Suppressor macrophage treated with lipopolysaccharide for 1 hour (primary cell): ENCODE measurements around the gene UBA52.
"Not testable (repeated sequence)": the region's sequence is repeated elsewhere in the genome, so short reads cannot be mapped to it uniquely, and the experiment has no call there.

Experiments
- DNase-seq, 3 donors: peaks; one replicate each; pipeline ENCODE4 v3.0.0-alpha.2; 2020 to 2022

The UBA52 gene

DNA sequence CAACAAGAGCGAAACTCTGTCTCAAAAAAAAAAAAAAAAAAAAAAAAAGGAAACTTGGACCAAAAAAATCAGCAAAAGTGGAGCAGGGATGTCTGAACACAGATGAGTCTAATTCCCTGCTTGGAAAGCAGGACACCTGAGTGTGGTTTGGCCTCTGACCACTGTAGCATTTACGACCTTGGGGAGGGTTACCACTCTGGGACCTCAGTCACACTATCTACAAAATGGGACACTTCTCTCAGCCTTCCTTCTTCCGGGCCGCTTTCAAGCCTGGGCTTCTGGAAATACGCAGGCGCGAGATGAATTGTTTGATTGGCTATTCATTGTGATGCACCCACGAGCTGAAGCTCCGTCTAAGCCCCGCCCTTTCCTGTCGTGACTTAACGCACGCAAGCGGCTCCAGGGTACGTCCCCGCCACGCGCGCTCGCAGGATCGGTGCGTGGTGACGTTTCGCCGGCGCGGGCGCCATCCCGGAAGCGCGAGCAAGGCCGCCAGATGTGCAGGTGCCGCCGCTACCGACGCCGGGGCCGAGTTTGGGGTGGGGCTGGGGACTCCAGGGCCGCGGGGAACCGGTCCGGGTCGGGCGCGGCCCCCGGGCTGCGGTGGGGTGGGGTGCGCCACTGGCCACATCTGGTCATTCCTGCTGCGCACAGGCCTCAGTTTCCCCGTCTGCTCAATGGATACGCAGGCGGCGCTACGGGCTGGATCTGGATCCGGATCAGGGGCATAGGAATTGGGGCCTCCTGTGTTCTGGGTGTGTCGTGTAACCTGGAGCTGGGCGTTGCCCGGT lies 14.1 kb upstream of the UBA52 start, which contains the start of gene KXD1:
TSS of gene KXD1 (plus strand) at position 460 of the 791 bp plus-strand sequence. CDS start 4,187 bp downstream, outside the sequence.
- peak; percentile 98 to 99 (median 99) for DNase-seq

DNA sequence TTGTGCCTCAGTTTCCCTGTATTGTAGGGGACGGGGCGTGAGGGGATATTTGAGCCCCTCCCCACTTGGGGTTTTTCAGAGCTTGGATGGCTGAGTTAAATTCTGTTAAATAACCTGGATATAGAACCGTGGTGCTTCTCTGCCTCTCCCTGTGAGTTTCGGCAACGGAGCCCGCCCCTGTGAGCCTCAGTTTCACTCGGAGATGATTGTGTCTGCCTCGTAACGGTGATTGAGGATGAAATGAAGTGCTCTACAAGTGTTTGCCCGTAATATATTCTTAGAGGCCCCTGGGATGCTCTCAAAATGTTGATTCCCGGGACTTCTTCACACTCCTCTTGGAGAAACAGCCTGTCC lies 13.5 kb upstream of the UBA52 start:
- DNase-seq, result peak in 2 of 3 donors; percentile 7

DNA sequence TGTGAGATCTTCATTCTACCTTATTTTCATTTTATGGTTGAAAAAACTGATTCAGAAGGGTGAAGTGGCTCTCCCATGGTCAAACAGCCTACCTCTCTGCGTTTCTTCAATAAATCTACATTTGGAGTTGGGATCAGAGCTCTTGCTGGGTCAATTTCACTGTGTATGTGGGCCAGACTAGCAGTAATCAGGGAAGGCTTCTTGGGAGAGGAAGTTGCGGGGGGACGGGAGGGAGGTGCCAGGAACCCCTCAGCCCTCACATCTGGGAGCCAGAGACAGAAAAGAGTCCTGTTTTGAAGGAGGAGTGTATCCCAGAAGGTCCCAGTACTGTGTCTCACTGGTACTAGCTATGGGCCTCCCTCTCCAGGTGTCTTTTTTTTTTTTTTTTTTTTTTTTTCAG lies 13.1 kb upstream of the UBA52 start:
- peak; percentile 24 to 47 (median 26) for DNase-seq

DNA sequence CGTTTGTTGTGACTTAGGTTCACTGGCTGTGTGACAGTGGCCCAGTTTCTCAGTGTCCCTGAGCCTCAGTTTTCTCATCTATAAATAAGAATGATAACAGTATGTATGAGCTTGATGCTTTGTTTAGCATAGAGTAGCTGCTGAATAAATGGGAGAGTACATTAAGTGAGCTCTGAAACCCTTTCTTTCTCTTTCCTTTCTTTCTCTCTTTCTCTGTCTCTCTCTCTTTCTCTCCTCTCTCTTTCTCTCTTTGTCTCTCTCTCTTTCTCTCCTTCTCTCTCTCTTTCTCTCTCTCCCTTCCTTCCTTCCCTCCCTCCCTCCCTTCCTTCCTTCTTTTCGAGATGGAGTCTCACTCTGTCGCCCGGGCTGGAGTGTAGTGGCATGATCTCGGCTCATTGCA lies 12.0 kb upstream of the UBA52 start:
- no peak for DNase-seq

DNA sequence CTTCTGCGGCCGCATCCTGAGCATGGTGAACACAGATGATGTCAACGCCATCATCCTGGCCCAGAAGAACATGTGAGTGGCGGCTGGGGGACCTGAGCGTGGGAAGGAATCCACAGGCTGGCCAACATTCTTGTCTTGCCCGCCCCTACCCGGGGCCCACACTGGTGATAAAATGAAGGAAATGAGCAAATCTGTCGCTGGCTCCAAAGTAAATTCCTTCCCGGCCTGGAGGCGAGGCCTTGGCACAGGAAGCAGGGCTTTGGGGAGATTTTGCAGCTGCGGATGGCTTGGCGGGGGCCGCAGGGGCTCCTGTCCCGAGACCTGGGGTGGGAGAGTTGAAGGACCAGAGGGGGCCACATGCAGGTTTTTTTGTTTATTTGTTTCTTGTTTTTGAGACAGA lies 9.6 kb upstream of the UBA52 start:
- no peak for DNase-seq

DNA sequence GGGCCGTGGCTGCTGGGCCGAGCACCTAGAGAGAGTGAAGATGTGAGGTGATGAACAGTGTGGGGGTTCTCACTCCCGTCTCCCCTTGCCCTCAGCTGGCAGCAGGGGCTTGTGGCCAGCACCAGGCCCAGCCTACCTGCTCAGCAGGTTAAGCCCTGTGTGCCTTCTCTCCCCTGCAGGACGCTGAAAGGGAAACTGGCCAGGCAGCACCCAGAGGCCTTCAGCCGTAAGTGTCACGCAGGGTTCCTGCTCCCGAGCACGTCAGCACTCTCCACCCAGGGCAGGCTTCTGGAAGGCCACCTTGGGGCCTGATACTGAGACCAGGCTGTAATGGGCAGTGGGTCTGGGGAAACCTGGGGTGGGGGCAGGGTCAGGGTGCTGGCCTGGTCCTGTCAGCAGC lies 4.7 kb upstream of the UBA52 start:
- no peak for DNase-seq

DNA sequence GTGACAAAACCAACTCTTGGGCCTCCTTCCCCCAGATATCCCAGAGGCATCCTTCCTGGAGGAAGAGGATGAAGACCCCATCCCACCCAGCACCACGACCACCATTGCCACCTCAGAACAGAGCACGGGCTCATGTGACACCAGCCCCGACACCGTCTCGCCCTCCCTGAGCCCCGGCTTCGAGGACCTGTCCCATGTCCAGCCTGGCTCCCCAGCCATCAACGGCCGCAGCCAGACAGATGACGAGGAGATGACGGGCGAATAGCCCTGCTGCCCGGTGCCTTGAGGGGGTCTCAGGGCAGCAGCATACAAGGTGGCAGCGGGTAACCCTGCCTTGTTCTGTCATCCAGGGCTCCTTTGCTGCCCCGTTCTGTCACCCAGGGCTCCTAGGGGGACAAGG lies 3.3 kb upstream of the UBA52 start:
- no peak for DNase-seq

DNA sequence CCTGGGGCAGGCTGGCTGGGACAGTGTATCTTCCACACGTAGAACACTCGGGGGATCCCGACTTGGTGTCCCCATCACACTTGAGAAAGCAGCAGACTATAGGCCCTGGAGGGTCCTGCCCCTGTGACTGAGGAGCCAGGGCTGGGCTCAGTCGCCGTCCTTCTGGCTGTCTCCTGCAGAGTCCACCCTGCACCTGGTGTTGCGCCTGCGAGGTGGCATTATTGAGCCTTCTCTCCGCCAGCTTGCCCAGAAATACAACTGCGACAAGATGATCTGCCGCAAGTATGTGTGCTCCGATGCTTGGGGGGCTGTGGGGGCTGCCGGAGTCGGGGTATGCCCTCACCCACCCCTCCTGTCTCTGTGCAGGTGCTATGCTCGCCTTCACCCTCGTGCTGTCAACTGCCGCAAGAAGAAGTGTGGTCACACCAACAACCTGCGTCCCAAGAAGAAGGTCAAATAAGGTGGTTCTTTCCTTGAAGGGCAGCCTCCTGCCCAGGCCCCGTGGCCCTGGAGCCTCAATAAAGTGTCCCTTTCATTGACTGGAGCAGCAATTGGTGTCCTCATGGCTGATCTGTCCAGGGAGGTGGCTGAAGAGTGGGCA lies 3.1 kb downstream of the UBA52 start:
- DNase-seq, result no peak

DNA sequence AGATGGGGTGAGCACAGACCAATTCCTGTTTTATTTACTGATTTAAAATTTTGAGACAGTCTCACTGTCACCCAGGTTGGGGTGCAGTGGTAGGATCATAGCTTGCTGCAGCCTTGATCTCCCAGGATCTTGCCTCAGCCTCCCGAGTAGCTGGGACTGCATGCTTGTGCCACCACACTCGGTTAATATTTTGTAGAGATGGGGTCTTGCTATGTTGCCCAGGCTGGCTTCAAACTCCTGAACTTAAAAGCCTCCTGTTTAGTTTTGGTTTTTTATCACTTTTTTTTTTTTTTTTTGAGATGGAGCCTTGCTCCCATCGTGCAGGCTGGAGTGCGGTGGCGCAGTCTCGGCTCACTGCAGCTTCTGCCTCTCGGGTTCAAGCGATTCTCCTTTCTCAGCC lies 4.7 kb downstream of the UBA52 start:
- no peak for DNase-seq

DNA sequence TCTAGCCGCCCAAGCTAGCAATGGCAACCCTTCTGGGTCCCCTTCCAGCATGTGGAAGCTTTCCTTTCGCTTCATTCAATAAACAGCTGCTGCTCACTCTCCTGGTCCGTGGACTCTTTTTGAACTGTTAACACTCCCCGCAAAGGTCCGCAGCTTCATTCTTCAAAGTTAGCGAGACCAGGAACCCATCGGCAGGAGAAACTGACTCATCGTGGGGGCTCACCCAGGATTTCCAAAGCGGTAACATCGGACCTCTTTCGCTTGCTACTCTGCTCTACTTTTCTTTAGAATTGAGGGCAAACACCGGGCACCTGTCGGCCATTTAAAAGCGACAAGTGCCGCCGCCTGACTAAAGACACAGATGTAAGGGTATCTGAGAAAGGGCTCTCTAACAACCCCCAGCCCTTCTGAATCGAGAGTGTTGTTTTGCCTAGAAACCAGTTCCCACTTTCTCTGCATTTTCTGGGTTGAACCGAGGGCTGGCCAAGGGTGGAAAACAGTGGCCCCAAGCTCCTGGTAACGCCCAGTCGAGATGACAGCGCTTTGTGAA lies 5.8 kb downstream of the UBA52 start:
- DNase-seq, result no peak

DNA sequence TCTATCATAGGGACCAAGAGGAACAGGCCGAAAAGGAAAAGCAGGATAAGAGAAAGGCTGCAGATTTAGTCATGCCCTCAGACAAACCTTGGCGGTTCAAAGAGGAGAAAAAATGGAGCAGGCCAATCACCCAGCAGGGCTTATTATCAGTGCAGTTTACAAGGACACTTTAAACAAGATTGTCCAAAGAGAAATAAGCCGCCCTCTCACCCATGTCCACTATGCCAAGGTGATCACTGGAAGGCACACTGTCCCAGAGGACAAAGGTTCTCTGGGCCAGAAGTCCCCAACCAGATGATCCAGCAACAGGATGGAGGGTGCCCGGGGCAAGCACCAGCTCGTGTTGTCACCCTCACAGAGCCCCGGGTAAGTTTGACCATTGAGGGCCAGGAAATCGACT lies 8.7 kb downstream of the UBA52 start:
- no peak for DNase-seq

DNA sequence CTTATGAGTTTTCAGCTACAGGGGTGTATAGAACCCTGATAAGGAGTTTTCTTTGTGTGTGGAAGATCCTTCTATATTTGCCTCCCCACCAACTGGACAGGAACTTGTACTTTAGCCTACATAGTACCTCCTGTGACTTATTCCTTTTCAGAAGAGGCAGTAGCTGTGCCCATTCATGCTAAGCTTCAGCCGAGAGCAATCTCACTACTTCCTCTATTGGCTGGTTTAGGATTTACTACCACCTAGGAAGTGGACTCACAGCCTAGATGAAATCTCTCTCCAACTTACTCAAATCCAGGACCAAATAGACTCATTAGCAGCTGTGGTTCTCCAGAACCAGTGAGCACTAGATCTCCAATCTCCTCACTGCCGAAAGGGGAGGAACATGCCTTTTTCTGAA lies 14.6 kb downstream of the UBA52 start:
- peak; percentile 59 to 72 (median 72) for DNase-seq

DNA sequence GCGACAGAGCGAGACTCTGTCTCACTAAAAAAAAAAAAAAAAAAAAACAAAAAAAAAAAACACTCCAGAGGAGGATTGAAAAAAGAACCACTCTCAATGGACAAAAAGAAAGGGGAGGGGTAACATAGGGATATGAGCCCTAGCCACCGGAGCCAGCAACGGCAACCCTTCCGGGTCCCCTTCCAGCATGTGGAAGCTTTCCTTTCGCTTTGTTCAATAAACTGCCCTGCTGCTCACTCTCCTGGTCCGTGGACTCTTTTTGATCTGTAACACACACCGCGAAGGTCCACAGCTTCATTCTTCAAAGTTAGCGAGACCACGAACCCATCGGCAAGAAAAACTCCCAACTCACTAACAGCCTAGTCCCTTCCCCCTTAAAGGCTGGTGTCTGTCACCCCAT lies 15.9 kb downstream of the UBA52 start:
- DNase-seq, result no peak

DNA sequence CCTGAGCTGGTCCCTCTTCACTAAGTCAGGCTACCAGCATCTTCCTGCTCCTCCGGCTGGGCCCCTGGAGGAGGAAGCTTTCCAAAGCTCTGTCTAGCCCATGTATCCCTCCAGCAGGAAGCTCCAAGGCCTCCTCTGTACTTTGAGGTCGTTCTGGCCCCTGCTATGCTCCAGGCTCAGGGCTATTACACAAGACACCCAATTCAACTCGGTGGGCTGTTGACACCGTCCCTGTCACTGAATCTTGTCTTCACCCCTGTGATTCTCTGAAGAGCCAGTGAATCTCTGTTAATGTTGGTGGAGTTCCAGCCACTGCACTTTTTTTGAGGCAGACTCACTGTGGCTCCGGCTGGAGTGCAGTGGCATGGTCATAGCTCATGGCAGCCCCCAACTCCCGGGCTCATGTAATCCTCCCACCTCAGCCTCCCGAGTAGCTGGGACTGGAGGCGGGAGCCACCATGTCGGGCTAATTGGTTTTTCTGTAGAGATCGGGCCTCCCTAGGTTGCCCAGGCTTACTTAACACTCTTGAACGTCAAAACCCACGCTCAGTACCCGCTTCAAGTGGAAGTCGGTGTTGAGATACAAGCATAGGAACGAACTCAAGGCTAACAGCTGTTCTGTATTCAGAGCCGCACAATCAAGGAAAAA lies 16.4 kb downstream of the UBA52 start:
- DNase-seq, result peak in 1 of 3 donors; percentile 36

DNA sequence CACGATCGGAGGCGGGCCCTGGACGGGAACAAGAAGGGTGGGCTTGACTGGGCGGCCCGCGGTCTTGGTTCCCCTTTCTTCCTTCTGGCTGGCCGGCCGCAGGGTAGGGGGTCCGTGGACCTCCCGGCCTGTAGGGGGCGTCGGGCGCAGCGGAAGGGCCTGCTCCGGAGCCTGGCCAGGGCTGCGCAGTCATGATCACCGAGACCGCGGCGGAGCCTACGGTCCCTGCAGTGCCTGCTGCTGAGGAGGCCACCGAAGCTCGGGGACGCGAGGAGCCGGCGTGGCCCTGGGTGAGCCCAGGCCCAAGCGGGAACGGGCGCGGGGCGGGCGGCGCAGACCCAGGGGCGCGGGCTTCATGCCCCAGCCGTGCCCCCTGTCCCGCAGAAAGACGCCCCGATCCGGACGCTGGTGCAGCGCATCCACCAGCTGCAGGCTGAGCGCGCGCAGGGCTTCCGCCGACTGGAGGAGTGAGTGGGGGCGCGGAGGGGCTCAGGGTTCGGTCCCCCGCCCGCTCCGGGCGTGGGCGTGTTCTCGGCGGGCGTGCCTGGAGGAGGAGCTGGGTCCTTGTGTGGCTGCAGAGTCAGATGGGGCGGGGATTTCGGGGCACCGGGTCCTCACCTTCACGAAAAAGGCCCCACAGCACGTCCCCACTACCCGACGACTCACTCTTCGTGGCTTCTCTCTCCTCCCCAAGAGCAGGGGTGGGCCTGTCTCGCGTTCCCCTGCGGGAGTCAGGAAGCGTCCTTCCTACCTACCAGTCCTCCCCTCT lies 17.1 kb downstream of the UBA52 start, which contains the start of gene REX1BD:
TSS of gene REX1BD (plus strand) at position 188 of the 769 bp plus-strand sequence. CDS start at position 192, 4 bp downstream.
- DNase-seq, result peak; percentile 86 to 97 (median 88)

DNA sequence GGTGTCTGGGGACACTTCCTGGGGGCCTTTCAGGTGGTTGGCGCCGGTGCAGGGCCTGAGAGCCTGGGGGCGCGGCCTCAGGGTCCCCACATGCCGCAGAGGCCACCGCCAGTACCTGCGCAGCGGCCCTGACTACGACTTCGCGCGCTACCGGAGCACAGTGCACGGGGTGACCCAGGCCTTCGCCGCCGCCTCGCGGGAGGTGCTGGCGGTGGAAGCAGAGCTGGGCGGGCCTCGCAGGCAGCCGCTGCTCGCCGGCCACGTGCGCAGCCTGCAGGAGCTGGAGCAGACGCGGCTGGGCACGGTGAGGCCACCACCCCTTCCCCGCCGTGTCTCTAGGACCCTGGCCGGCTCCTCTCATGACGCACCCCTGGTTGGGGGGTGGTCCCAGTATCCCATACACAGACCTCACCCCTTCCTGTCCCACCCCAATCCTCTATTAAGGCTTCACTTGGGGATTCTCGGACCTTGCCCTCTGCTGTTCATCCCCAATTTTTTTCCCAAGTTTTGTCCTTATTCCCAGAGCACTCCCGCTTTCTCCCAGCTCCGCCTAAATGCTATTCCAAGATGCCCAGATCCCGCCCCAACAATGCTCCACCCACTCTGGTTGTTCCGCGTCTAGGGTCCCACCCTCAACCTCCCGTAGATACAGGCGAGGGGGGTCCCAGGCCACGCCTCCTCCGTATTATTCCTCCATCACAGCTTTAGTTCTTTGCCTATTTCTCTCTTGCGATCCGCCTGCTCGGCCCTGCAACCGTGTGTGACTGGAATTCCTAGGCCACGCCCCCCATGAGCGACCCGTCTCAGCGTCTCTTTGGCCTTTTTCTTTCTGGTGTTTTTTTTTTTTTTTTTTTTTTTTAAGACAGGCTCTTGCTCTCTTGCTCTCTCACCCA lies 18.0 kb downstream of the UBA52 start:
- peak; percentile 67 to 85 (median 72) for DNase-seq

DNA sequence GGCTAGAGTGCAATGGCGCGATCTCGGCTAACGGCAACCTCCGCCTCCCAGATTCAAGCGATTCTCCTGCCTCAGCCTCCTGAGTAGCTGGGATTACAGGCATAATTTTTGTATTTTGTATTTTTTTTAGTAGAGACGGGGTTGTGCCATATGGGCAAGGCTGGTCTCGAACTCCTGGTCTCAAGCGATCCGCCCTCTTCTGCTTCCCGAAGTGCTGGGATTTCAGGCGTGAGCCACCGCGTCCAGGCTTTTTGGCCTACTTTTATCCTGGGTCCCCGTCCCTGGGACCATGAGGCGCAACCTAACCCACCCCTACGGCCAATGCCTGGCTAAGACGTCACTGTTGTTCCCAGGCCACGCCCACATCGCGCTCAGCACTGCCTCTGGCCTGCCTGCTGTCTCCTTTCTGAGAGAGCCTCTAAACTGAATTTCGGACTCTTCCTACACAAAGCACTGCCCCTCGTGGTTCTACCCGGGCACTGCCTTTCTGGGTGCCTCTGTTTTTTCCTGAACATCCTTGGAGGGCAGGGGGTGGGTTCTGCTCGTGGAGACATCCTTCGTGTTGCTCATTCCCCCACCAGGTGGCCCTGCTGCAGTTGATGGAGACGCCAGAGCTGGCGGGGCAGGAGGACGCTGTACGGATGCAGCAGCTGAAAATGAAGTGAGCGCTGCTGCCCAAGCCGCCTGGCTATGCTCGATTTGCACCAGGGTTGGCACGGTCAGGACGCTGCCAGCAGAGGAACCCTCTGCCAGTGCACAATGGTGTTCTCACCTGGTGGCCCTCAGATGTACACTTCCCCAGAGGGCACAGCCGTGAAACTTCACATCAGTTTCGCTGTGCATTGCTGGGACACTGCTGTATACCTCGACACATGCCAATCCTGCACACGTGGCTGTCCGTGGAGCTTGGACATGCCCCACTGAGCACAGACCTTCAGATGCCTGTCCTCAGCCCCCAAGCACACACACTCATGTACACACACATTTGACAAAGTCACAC lies 18.9 kb downstream of the UBA52 start:
- peak; percentile 46 to 59 (median 54) for DNase-seq

DNA sequence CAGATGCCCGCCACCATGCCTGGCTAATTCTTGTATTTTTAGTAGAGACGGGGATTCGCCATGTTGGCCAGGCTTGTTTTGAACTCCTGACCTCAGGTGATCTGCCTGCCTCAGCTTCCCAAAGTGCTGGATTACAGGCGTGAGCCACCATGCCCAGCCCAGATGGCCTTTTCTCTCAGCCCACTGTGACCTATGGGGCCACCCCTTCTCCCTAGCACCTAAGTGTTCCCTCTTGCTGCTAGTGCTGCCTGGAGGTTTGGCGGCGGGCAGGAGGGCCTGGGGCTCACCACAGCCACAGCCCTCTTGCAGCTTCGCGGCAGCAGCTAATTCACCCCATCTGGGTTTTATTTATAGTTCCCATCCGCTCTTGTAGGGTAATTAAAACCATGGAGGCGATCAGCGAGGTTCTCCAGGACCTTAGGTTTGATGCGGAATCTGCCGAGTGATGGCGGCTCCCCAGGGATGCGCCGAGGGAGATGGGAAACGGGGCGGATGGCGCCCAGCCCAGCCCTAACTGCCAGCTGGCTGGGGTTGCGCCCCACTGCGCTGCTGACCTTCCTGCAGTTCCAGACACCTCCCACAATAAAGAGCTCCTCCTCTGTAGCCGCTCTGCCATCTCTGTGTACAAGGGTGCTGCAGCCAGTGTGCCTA lies 20.2 kb downstream of the UBA52 start:
- DNase-seq, result no peak

DNA sequence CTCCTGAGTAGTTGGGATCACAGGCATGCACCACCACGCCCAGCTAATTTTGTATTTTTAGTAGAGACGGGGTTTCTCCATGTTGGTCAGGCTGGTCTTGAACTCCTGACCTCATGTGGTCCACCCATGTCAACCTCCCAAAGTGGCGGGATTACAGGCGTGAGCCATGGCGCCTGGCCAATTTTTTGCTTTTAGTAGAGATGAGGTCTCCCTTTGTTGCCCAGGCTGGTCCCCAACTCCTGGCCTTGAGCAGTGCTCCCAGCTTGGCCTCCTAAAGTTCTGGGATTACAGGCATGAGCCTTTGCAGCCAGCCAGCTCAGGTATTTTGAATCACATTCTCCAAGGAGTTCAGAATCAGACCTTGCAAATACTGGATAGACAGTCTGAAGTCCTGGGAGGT lies 21.1 kb downstream of the UBA52 start:
- not testable (repeated sequence) for DNase-seq
